HEK293T (cell line): Measurements from ENCODE around the gene ACAT2.
"Not testable (repeated sequence)": the region's sequence is repeated elsewhere in the genome, so short reads cannot be mapped to it uniquely, and the experiment has no call there.

ENCODE experiments used
- CTCF ChIA-PET: fragments of 350-600 bp; formaldehyde crosslinking; extraction: SDS; loops from one replicate; lab custom pipeline; 2021; ENCODE audit warnings: antibody characterized with exemption, inconsistent platforms; lab: Yijun Ruan, JAX
- POLR2A ChIA-PET: fragments of 350-600 bp; formaldehyde crosslinking; extraction: SDS; loops from one replicate; lab custom pipeline; 2020; ENCODE audit warnings: antibody characterized with exemption, inconsistent platforms; lab: Yijun Ruan, JAX
- DNase-seq: peaks from one replicate; pipeline ENCODE4 v3.0.0; 2012; ENCODE audit warnings: mixed read lengths; ENCODE audit errors: extremely low spot score
- ARNT ChIP-seq: fragments of 450-650 bp; IDR thresholded peaks from 2 replicates; pipeline ENCODE4 v1.6.1; 2017; ENCODE audit warnings: mild to moderate bottlenecking
- BHLHE40 ChIP-seq: fragments of 450-650 bp; IDR thresholded peaks from 2 replicates; pipeline ENCODE4 v1.6.1; 2016; ENCODE audit warnings: mild to moderate bottlenecking, moderate library complexity, borderline replicate concordance
- CTBP1 ChIP-seq: fragments of 450-650 bp; IDR thresholded peaks from 2 replicates; pipeline ENCODE4 v1.6.1; 2016; ENCODE audit warnings: borderline replicate concordance
- ELF4 ChIP-seq: fragments of 450-650 bp; IDR thresholded peaks from 2 replicates; pipeline ENCODE4 v1.6.1; 2017; ENCODE audit warnings: antibody characterized with exemption
- FOXA1 ChIP-seq: fragments of 450-650 bp; IDR thresholded peaks from 2 replicates; pipeline ENCODE4 v1.6.1; 2016; ENCODE audit warnings: mild to moderate bottlenecking
- FOXK2 ChIP-seq: fragments of 450-650 bp; IDR thresholded peaks from 2 replicates; pipeline ENCODE4 v1.6.1; 2016; ENCODE audit warnings: mild to moderate bottlenecking
- FOXM1 ChIP-seq: fragments of 450-650 bp; IDR thresholded peaks from 2 replicates; pipeline ENCODE4 v1.6.1; 2017; ENCODE audit warnings: mild to moderate bottlenecking, borderline replicate concordance
- HDGF ChIP-seq: fragments of 450-650 bp; IDR thresholded peaks from 2 replicates; pipeline ENCODE4 v1.6.1; 2017; ENCODE audit warnings: antibody characterized with exemption, borderline replicate concordance
- L3MBTL2 ChIP-seq: fragments of 450-650 bp; conservative IDR thresholded peaks from 2 replicates; pipeline ENCODE4 v1.6.1; 2016; ENCODE audit warnings: mild to moderate bottlenecking
- LEF1 ChIP-seq: fragments of 450-650 bp; IDR thresholded peaks from 2 replicates; pipeline ENCODE4 v1.6.1; 2017; ENCODE audit warnings: mild to moderate bottlenecking, borderline replicate concordance
- NFRKB ChIP-seq: fragments of 450-650 bp; IDR thresholded peaks from 2 replicates; pipeline ENCODE4 v1.6.1; 2016; ENCODE audit warnings: mild to moderate bottlenecking, moderate library complexity
- PKNOX1 ChIP-seq: fragments of 450-650 bp; IDR thresholded peaks from 2 replicates; pipeline ENCODE4 v1.6.1; 2016
- SP1 ChIP-seq: fragments of 450-650 bp; IDR thresholded peaks from 2 replicates; pipeline ENCODE4 v1.6.1; 2017
- SUZ12 ChIP-seq: fragments of 450-650 bp; IDR thresholded peaks from 2 replicates; pipeline ENCODE4 v1.6.1; 2016; ENCODE audit warnings: mild to moderate bottlenecking
- TARDBP ChIP-seq: fragments of 450-650 bp; IDR thresholded peaks from 2 replicates; pipeline ENCODE4 v1.6.1; 2016
- ZNF384 ChIP-seq: fragments of 450-650 bp; IDR thresholded peaks from 2 replicates; pipeline ENCODE4 v1.6.1; 2016

Gene ACAT2

GRCh38 chr6:159727717-159728445 is 34.0 kb upstream of the ACAT2 start:
- peak; percentile 52 for DNase-seq
- TF ChIP-seq SUZ12, result no peak
- peak; percentile 83; the same call in 1 of the 2 replicates for TF ChIP-seq LEF1
- TF ChIP-seq ZNF384, result no peak
- TF ChIP-seq ELF4, result no peak
- no peak for TF ChIP-seq CTBP1
- TF ChIP-seq TARDBP, result no peak
- no peak for TF ChIP-seq PKNOX1
- CTCF ChIA-PET, result no interaction called here
- POLR2A ChIA-PET, result interaction anchor here (1.1 to 6.7 kb wide), 10 partner anchors 10 to 101 kb away, joined by 3 to 97 read pairs (median 13); partner anchors contain the start of genes ACAT2, MRPL18, SOD2 and TCP1

DNA sequence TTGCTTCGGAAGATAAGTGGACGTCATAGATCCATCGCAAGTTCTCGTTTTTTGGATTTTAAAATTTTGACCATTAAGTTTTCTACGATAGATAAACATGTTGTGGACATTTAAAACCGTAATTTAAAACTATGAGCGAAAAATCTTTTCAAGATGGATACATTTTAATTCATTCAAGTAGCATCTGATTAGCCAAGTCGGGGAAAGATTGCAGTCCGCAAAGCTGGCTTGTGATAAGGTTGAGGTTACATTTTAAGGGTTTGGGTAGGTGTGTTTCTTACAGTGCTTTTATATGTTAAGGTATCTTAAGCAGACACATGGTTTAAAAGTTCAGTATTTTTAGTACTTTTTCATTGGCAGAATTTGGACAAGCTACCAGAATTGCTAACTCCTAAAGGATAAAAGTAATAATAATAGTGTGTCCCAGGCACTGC is 33.3 kb upstream of the ACAT2 start:
- TF ChIP-seq ELF4, result no peak
- no peak for TF ChIP-seq LEF1
- no peak for TF ChIP-seq FOXM1
- no peak for TF ChIP-seq ARNT
- TF ChIP-seq FOXA1, result no peak
- no peak for TF ChIP-seq SUZ12
- no peak for TF ChIP-seq FOXK2
- no peak for TF ChIP-seq ZNF384
- no peak for TF ChIP-seq HDGF
- TF ChIP-seq BHLHE40, result no peak
- no peak for DNase-seq
- ChIA-PET CTCF (interaction anchor here (0.7 kb wide), 1 partner anchor 9 kb away, joined by 3 read pairs; no protein-coding TSS in a partner anchor), POLR2A (interaction anchor here (0.7 to 6.7 kb wide), 6 partner anchors 11 to 61 kb away, joined by 3 to 97 read pairs (median 10); partner anchors contain the start of genes ACAT2, MRPL18, SOD2 and TCP1)

DNA sequence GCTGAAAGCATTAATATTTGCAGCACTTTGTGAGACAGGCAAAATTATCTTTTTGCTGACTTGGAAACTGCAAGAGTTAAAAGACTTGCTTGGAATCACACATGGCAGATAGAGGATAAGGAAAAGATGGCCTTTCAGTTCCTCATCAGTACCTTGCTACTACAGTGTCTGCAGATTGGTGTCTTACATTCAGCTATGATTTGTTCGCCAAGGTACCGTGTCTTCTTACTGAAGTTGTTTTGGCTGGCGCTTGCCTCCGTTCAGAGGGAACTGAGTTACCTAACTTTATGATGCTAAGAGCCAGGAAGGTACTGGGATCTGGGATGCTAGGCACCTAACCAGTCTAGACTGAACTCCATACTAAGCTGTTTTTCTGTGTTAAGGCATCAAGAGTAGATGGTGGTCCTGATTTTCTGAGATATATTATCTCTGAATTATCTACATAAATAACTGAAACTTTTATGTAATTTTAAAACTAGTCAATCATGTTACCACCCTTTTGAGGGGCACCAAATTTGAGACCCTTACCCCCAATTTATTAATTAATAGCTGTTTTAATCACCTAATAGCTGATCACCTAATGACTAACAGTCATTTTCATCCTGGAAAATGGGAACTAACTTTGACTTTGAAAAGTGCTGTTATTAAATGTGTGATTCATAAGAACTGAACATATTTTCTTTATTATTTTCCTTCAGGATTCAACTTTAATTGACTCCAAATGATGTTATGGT is 32.1 kb upstream of the ACAT2 start:
- CTCF ChIA-PET, result interaction anchor here (1.6 kb wide), 1 partner anchor 29 kb away, joined by 4 read pairs; no protein-coding TSS in a partner anchor

GRCh38 chr6:159730332-159730676 is 31.5 kb upstream of the ACAT2 start:
- POLR2A ChIA-PET, result interaction anchor here (4.8 to 6.7 kb wide), 2 partner anchors 29 to 59 kb away, joined by 54 to 97 read pairs; partner anchors contain the start of genes ACAT2, MRPL18 and TCP1
- no peak for DNase-seq
- TF ChIP-seq CTBP1 (no peak), NFRKB (no peak), SUZ12 (no peak), FOXA1 (no peak), LEF1 (no peak), PKNOX1 (no peak), ELF4 (no peak), L3MBTL2 (no peak), FOXM1 (no peak), HDGF (no peak), BHLHE40 (no peak), FOXK2 (no peak), SP1 (no peak), ARNT (no peak)
- CTCF ChIA-PET, result interaction anchor here (1.6 kb wide), 1 partner anchor 28 kb away, joined by 4 read pairs; no protein-coding TSS in a partner anchor

More for the DNA sequence above, 32.1 kb upstream of the ACAT2 start:
- POLR2A ChIA-PET, result interaction anchor here (4.8 to 6.7 kb wide), 2 partner anchors 30 to 60 kb away, joined by 54 to 97 read pairs; partner anchors contain the start of genes ACAT2, MRPL18 and TCP1
- TF ChIP-seq SUZ12 (no peak), BHLHE40 (no peak), FOXK2 (no peak), LEF1 (no peak), FOXA1 (no peak), NFRKB (no peak), L3MBTL2 (no peak), HDGF (no peak), CTBP1 (no peak)
- DNase-seq, result no peak

- POLR2A ChIA-PET, result interaction anchor here (0.5 to 2.8 kb wide), 4 partner anchors 28 to 74 kb away, joined by 3 to 9 read pairs (median 6); partner anchors contain the start of genes ACAT2, MRPL18 and TCP1
- not testable (repeated sequence) for DNase-seq
- CTCF ChIA-PET, result interaction anchor here (0.7 to 1.0 kb wide), 2 partner anchors 41 to 192 kb away, joined by 3 read pairs; no protein-coding TSS in a partner anchor
Measured at GRCh38 chr6:159732550-159732949, 29.3 kb upstream of the ACAT2 start.

- DNase-seq, result not testable (repeated sequence)
- POLR2A ChIA-PET, result interaction anchor here (2.8 kb wide), 1 partner anchor 27 kb away, joined by 8 read pairs; the partner anchor contains the start of gene ACAT2
- CTCF ChIA-PET, result interaction anchor here (1.0 kb wide), 1 partner anchor 193 kb away, joined by 3 read pairs; no protein-coding TSS in a partner anchor
Measured at GRCh38 chr6:159733395-159733794, 28.4 kb upstream of the ACAT2 start.
